Renal pelvis (tissue), 4 donors: ENCODE results near the gene CELF4. TPM values are rescaled to one million over a fixed set of nuclear protein-coding genes. Genes with fewer than 3 reads are reported as not detected.
A peak's percentile ranks its signal among the peaks of the same experiment; 100 is the strongest.
"Not testable (repeated sequence)": the region's sequence is repeated elsewhere in the genome, so short reads cannot be mapped to it uniquely, and the experiment has no call there.

ENCODE experiments used
- DNase-seq: peaks from one replicate; pipeline ENCODE4 v3.0.0-alpha.2; 2013
- polyA plus RNA-seq, 3 donors: library from polyadenylated mRNA; unstranded; fragments of 120-200 nt; gene quantifications; one replicate each; pipeline ENCODE4 v1.2.1, GENCODE V29; 2013; ENCODE audit not compliant: insufficient read length in 3 of 3

The CELF4 gene
- polyA plus RNA-seq, 3 donors: 2.2 to 3.8 (median 3.7) TPM

DNA sequence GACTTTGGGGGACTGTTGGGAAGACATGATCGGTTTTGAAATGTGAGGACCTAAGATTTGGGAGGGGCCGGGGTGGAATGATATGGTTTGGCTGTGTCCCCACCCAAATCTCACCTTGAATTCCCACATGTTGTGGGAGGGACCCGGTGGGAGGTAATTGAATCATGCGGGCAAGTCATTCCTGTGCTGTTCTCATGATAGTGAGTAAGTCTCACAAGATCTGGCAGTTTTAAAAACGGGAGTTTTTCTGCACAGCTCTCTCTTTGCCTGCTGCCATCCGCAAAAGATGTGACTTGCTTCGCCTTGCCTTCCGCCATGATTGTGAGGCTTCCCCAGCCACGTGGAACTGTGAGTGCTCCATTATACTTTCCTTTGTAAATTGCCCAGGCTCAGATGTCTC, 207.5 kb downstream of the CELF4 start:
- DNase-seq: not testable (repeated sequence)

DNA sequence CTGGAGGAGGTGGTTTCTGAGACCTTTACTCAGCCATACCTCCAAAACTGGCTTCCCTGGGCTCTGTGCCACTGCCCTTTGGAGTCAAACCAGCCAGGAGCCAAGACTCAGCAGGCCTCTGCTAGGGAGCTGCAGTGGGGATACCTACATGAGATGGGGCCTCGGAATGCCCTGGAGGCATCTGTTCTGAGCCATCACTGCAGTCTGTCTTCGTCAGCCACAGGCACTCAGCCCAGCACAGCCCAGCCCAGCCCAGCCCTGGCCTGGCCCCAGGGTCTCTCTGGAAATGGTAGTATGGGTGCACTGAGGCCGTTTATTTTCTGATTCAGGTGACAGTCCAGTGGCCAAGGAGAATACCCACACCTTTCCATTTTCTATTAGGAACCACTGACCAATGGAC, 209.8 kb downstream of the CELF4 start:
- DNase-seq: no peak

DNA sequence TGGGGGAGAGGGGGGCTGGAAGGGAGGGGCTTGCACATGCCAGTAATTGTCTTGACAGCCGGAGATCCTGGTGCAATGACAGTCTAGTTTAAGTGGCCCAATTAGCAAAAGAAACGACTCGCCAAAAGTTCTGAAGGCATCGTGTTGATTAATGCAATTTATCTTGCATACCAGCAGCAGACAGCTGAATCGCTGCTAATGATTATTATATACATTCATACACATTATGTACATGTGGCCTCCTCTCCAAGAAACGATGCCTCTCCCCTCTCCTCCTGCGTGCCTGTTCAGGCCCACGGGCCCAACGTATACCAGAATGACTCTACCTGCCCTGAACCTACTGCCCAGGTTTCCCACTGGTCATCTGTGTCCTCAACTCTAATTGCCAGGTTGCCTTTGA, 214.5 kb downstream of the CELF4 start:
- DNase-seq: no peak

DNA sequence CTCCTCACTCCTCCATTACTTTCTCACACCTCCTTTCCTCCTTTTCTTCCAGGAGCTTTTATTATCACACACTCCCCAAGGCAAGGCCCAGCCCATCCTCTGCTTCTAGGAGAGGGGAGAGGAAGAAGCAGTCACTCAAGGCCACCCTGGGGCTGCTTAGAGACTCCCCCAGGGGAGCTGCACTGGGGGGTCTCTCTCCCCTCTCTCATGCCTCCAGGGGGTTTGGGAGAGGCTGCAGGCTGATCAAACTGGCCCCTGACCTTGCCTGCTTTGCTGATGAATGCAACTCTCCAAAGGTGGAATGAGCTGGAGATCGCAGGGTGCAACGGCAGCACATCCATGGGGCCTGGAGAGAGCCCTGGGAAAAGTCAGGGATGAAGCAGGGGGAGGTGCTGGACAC, 216.9 kb downstream of the CELF4 start:
- no peak for DNase-seq

DNA sequence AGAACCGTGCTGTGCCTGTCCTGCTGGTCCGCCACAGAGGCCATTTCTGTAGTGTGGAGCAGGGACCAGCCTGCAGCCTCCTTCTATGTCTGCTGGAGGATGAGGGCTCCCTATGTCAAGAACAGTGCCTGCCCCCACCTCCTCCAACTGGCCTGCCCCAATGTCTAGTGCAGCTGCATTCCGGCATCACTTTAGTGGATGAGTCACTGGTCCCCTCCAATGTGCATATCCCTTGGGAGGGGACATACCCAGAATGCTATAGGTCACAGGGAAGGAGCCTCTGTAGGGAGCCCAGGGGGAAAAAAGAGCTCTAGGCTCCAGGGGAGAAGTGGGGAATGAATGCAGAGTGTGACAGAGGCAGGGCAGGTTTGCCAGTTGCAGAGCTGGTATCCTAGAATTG, 219.6 kb downstream of the CELF4 start:
- no peak for DNase-seq

DNA sequence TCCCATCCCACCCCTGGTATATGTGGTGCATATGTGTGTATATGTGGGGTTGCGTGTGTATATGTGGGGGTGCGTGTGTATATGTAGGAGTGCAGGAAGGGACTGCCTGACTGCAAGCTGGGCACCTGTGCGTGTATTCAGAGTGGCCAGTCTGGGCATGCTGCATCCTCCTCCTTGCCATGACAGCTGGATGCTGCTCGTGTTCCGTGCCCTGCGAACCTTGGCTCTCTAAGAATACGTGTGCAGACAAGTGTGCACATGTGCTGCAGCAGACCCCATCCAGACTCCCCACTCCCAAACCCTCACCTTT, 222.1 kb downstream of the CELF4 start:
- no peak for DNase-seq

DNA sequence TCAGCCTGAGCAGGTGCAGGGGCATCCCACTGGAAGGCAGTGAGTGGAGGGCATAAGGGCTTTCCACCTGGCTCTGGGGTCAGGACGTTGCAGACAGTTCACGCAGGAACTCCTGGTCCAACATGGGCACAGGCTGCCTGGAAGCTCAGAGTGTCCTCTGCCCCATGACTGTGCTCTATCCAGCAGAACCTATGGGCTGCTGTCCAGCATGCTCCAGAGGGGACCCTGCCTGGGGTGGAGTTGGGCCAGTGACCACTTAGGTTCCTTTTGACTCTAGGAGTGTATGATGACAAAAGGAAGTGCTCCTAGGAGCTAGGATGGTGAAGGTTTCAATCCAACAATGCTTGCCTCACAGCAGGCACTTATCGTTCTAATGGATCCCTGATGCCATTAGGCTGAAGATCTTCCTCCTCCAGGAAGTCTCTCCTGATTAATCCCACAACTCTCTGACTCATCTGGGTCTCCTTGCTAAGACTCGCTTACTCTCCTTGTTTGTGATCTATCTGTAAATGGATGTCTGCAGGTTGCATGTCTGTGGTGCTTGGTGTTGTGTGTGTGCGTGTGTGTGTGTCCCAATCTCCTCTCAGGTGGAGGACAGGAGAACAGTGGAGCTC, 224.0 kb downstream of the CELF4 start:
- DNase-seq: no peak

DNA sequence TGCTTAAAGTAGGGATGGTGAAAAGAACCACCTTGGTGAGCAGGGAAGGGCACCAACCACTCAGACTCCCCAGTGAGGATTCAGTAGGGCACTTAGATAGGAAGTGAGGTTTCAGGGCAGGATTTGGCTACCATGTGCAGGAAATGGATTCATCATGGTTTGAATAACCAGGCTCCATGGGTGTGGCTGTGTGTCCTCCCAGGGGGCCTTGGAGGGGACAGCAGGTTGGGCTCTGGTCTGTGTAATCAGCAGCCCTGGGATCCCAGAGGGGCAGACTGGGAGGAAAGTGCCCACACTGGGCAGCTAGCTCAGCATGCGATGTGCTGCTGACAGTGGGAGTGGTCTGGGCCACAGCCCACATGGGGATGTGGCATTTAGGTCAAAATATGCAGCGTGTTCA, 224.6 kb downstream of the CELF4 start:
- no peak for DNase-seq

DNA sequence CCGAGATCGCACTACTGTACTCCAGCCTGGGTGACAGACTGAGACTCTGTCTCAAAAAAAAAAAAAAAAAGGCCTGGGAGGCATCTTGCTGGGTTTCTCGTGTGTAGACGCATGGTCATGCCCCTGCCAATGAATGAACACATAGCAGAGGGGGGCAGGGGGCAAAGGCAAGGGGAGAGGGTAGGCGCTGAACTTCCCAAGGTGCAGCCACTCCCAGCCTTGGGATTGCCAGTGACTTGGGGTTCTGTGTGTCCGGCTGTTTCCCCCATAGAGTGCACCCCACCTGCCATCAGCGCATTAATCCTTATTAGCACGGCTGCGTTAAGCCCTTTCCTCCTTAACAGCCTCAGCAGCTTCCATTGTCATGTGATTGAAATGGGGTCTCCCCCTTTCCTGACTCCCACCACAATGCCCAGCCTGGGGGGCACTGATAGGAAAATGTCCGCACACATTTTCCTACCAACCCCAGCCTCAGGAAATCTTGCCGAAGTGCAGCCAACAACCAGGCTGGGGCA, 225.8 kb downstream of the CELF4 start:
- DNase-seq: no peak

DNA sequence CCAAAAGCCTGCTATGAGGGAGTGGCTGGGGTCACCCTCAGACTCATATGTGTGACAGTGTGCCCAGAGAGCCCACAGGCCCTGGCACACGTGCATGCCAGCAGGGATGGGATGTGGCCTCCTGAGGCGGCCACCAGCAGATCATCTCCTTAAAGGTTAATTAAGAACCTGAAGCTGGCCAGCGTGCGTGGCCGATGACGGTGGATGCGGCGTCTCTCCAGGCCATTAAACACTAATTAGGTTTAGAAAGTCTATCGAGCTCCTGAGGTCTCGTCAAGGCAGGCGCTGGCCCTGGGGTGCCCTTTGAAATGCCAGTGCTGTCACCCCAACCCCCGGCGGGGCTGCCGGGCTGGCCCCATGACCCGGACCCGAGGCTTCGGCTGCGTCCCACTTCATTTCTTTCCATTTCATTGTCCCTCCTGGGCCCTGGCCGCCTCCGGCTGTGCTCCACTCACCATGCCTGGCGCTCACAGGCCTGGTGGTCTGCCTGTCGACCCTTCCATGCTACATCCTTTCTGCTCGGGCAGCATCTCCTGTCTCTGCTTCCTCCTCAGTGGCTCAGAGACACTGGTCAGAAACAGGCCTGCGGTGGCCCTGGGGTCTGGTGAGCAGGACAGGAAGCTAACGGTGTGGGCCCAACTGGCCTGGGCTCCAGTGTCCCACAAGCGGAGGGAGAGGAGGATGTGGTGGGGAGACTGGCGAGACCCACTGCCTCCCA, 228.9 kb downstream of the CELF4 start:
- peak; percentile 11 for DNase-seq

DNA sequence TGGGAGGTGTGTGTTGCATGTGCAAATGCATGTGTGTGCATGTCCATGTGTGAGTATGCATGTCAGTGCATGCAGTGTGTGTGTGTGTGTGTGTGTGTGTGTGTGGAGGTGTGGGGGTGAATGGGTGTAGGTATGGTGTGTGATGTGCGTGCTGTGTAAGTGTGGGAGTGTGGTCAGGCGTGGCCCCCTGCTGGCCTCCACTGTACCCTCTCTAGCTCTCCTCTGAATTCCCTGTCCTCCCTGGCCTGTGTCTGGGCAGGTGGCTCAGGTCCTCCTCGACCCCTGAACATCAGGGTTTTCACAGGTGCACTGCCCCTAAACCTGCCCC, 230.2 kb downstream of the CELF4 start:
- no peak for DNase-seq

DNA sequence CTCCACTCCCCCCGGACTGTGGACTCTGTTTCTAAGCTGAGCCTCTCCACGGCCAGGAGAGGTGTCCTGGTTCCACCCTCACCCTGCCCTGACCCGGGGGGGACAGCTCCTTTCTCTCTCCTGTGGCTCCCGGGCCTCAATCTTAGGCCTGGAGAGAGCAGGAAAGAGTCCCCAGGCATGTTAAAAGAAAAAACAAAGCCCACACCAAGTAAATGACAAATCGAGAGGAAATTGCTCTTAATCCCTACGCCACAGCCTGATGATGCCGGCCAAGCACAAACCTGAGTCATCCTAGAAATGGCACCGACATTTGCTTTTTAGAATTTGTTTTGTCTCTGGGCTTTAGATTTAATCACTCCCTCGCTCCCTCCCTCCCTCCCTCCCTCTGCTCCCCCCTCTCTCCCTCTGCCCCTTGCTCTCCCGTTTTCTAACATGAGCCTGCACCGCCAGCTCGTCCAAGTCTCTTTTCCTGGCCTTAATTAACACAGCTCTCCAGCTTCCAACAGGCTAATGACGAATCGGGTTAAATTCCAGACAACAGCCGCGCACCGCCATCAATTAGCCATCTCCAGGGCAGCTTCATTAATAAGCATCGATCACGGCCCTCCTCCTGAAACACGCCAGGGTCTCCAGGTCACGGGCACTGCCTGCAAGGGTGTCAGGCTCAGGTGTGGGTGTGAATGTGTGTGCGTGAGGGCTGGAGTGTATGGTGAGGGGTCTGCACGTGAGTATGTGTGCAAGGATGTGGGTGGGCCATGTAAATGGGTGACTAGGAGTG, 230.8 kb downstream of the CELF4 start:
- DNase-seq: no peak

DNA sequence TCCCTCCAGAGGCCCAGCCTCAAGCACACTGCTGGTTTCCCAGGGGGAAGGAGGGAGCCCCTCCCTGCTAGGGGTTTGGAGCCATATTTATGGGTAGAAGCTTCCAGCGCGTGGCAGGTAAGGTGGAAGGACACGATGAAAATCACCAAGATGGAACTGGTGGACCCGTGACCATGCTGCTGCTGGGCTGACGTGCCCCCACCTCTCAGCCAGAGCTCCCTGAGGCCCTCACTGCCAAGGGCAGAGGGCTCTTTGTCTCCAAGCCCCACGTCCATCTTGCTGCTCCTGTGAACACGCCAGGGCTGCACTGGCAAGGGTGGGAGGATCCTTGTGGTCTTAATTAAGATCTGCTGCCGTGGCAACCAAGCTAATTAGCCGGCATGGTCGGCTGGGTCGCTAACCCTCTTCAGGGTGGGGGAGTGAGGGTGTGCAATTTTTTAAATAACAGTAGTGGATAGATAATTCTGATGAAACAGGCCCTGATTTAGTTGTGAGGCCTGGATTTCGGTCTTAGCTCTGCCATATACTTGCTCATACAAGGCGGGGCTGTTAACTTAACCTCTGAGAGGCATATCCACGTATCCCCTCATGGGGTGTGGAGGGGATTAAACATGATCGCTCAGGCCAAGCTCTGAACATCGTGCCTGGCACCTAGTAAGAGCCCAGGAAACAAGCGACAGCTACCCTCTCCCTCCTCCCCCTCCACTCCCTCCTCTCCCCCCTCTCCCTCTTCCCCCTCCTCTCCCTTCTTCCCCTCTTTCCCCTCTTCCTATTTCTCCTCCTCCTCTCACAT, 232.8 kb downstream of the CELF4 start:
- DNase-seq: no peak

DNA sequence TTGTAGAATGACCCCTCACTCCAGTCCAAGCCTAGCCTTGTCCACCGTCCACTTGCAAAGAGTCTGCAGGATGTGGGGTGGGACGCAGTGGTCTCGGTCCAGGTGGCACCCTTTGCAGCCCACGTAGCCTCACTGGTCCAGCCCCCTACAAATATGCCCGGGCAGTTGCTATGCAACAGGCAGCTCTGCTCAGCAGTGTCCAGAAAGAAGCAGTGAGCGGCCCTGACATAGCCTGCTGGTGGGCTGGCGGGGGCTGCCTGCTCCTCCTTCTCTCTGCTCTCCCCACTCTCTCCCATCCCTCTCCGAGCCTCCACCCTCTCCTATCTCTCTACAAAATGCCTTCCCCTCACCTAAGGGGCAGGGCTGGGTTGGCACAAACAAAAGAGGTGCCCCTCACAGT, 233.4 kb downstream of the CELF4 start:
- DNase-seq: no peak

DNA sequence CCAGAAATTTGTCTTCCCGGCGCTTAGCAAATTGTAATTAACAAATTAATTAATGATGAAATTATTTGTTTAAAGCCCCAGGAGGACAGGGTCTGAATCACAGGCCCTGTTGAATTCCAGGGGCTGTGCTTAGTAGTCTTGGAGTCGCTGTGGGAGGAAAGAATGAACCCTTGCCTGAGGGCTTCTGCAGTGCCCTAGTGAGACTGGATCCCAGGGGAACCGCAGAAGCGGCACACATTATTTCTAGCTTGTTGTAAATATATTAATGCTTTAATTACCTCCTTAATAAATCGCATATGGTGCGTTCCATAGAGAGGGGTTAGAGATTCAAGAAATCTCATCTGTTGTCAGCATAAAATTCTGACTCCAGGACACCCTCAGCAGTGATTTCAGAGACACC, 235.4 kb downstream of the CELF4 start:
- DNase-seq: no peak

DNA sequence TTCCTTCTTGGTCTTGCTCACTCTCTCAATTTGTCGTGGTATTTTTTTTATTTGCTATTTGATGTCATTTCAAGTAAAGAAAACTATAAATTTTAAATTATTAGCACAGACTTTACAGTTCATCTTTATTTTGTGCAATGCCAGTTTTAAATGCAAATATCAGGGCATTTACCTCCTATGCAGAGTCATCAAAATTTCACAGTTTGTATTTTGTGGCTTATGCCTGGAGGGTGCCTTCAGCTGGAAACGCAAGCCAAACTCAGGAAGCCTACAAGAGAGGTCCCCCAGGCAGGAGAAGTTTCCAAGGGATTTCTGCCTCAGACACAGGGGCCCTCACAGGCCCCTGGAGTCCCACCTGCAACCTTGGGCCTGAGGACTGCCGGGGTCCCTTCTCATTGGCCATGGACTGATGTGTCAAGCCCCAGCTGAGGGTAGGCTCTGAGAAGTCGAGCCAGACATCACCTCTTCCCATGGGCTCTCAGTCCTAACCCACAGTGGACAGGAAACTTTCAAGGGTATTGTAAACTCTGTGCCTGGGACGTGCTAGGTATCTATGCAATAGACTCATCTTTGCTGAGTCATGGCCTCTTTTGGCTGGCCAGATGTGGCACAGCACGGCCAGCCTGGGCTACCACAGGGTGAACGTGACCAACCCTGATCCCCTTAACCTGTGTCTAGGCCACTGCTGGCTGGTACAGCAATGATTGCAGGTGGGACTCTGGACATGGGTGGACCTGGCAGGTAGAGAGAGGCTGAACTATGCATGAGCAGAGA, 236.5 kb downstream of the CELF4 start:
- DNase-seq: no peak

DNA sequence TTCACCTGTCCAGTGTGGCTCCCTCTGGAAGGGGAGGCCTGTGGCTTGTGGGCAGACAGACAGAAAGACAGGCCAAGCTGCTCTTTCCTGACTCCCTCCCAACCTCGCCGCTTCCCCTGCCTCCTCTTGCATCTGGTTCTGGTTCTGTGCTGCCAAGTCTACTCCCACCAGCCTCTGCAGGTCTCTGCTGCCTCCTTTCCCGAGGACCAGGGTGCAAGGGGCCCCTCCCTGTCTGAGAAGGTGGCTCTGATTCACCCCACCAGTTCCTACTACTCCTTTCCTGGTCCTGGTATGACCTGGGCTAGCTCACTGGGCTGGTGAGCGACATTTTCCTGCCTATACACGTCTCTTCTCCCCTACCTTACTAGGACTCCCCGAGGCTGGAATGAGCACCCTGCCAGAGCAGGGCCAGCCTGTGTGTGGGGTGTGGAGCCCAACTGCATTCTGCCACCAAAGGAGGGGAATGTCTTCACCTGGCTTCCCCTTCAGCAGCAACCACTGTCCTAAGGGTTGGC, 238.5 kb downstream of the CELF4 start:
- no peak for DNase-seq

DNA sequence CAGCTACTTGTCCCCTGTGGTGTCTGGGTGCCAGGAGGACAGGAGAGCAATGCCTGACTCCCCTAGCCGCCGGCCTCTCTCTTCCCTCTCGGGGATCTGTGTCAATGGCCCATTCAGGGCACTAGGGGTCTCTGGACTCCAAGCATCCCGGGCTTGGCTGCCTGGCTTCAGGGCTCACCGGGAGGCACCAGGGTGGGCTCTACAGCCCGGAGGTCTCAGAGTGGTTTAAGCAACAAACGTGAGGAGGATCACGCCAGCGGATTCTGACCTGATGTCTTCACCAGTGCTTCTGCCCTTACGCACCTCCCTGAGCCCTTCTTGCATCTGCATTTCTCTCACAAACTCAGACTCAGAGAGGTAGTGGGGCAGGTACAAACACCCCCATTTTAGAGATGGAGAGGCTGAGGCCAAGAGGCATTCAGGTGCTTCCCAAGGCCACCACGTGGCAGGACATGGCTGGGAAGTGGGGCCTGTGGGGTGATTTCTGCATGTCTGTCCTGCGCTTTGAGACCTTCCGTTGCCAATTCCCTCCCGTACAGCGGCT, 243.0 kb downstream of the CELF4 start:
- DNase-seq: no peak

DNA sequence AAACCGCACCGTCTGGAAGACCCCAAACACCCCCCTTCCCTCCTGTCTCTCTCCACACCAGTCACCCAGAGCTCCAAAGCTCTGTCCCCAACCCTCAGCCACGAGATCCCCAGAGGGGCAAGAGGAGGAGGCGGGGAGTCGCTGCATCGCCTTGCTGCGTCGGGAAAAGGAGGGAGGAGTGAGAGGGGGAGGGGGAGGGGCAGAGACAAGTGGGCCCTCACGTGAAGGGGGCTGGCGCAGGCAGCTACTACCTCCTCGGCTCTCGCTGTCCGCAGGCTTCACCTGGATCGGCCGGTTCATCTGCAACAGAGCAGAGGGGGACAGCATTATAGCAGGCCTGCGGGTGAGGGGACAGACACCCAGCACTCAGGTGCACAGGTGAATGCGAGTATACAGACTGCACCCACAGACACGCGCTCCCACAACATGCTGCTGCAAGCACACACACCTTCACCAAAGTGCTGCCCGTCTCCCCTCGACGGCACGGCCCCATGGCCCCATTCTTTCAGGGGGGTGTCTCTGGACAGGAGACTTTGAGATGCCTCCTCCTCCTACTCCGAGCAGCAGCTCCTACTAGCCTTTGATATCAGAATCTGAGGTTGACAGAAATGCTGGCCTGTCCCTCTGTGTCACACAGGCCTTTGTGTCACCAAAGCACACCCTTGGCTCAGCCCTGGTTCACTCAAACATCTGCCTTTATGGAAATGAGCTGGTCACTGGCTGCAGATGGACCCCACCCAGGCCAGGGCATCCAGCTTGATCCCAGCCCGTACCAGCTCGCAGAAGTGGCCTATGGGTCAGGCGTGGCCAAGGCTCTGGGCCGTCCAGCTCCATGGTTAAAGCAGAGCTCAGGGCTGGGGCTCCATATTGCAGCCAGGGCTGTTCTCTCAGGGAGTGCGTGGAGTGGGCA, 243.8 kb downstream of the CELF4 start:
- no peak for DNase-seq

DNA sequence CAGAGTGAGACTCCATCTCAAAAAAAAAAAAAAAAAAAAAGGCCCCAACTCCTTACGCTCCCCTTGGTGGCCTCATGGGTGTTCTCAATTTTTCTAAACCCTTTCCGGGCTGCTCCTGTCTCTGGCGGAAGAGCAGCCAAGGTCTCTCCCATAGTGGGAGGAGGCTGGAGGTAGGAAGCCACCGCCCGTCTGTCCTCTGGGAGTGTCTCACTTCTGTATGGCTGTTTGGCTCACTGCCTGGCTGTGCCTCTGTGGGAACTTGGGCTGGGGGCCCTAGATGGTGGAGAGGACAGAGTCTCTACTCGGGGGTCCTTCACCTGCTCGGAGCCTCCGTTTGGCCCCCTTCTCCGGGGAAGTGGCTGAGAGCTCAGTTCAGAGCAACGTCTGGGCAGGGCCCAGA, 245.3 kb downstream of the CELF4 start:
- no peak for DNase-seq
